ENCODE results near the gene NPFFR1.

Gene NPFFR1

GRCh38 chr10:70292004-70292403 lies 8.2 kb upstream of the NPFFR1 start:
- H3K27me3 Mint-ChIP-seq (ENCODE audit: low read depth): peaks cover 20% of the 10 kb centered on the region
- H3K4me3 Mint-ChIP-seq: no peak overlapping the region
- H3K4me1 Mint-ChIP-seq: peaks cover 5% of the 10 kb centered on the region
- no peak for TF ChIP-seq CTCF (IDR thresholded peaks at IDR 0.05; ENCODE audit: unreplicated experiment in 3 of 3)
- H3K27ac Mint-ChIP-seq: no peak overlapping the region
- no peaks in the 10 kb centered on the region for H3K9me3 Mint-ChIP-seq
- no peaks in the 10 kb centered on the region for H3K36me3 Mint-ChIP-seq (ENCODE audit: low read depth)

- Mint-ChIP-seq H3K27me3 (ENCODE audit: low read depth) (peaks cover 42% of the 10 kb centered on the region), H3K9me3 (no peaks in the 10 kb centered on the region)
Observed at GRCh38 chr10:70289739-70290138, 5.9 kb upstream of the NPFFR1 start.

GRCh38 chr10:70286616-70287015 lies 2.8 kb upstream of the NPFFR1 start:
- TF ChIP-seq CTCF (IDR thresholded peaks at IDR 0.05; ENCODE audit: unreplicated experiment in 3 of 3): no peak
- Mint-ChIP-seq H3K9me3 (peaks cover 8% of the 10 kb centered on the region), H3K27ac (no peak overlapping the region), H3K27me3 (ENCODE audit: low read depth) (peaks cover 72% of the 10 kb centered on the region), H3K4me1 (no peaks in the 10 kb centered on the region), H3K36me3 (ENCODE audit: low read depth) (peaks cover 8% of the 10 kb centered on the region), H3K4me3 (no peak overlapping the region)

More at GRCh38 chr10:70289739-70290138, 5.9 kb upstream of the NPFFR1 start:
- no peak for TF ChIP-seq CTCF (IDR thresholded peaks at IDR 0.05; ENCODE audit: unreplicated experiment in 3 of 3)
- H3K27ac Mint-ChIP-seq: no peak overlapping the region
- H3K4me3 Mint-ChIP-seq: no peak overlapping the region
- no peaks in the 10 kb centered on the region for H3K4me1 Mint-ChIP-seq
- H3K36me3 Mint-ChIP-seq (ENCODE audit: low read depth): peaks cover 3% of the 10 kb centered on the region

GRCh38 chr10:70285476-70285831 lies 1.6 kb upstream of the NPFFR1 start:
- Mint-ChIP-seq H3K4me3 (no peak overlapping the region), H3K36me3 (ENCODE audit: low read depth) (peaks cover 8% of the 10 kb centered on the region), H3K9me3 (peaks cover 8% of the 10 kb centered on the region), H3K27me3 (ENCODE audit: low read depth) (peaks cover 83% of the 10 kb centered on the region), H3K4me1 (no peaks in the 10 kb centered on the region), H3K27ac (no peak overlapping the region)
- no peak for TF ChIP-seq CTCF (IDR thresholded peaks at IDR 0.05; ENCODE audit: unreplicated experiment in 3 of 3)

- H3K27me3 Mint-ChIP-seq (ENCODE audit: low read depth): peaks cover 86% of the 10 kb centered on the region
- peaks cover 8% of the 10 kb centered on the region for H3K36me3 Mint-ChIP-seq (ENCODE audit: low read depth)
- H3K4me1 Mint-ChIP-seq: no peaks in the 10 kb centered on the region
- no peak overlapping the region for H3K27ac Mint-ChIP-seq
- H3K9me3 Mint-ChIP-seq: peaks cover 8% of the 10 kb centered on the region
- no peak overlapping the region for H3K4me3 Mint-ChIP-seq
- no peak for TF ChIP-seq CTCF (IDR thresholded peaks at IDR 0.05; ENCODE audit: unreplicated experiment in 3 of 3)
Observed at GRCh38 chr10:70284542-70285475, 1.0 kb upstream of the NPFFR1 start.

GRCh38 chr10:70283071-70283444 lies 746 bp downstream of the NPFFR1 start:
- H3K4me3 Mint-ChIP-seq: peak overlapping the region in 1 of 3 experiments; percentile 3
- peaks cover 85% of the 10 kb centered on the region for H3K27me3 Mint-ChIP-seq (ENCODE audit: low read depth)
- H3K27ac Mint-ChIP-seq: no peak overlapping the region
- peaks cover 8% of the 10 kb centered on the region for H3K9me3 Mint-ChIP-seq
- H3K36me3 Mint-ChIP-seq (ENCODE audit: low read depth): peaks cover 8% of the 10 kb centered on the region
- H3K4me1 Mint-ChIP-seq: no peaks in the 10 kb centered on the region
- no peak for TF ChIP-seq CTCF (IDR thresholded peaks at IDR 0.05; ENCODE audit: unreplicated experiment in 3 of 3)

Data from nephron (organoid).